Measurements from ENCODE around the gene NPFFR1. TPM values are rescaled to one million over a fixed set of nuclear protein-coding genes. Genes with fewer than 3 reads are reported as not detected.

The NPFFR1 gene
- total and polyA plus RNA-seq, 2 experiments from 2014 or later, result not detected

DNA sequence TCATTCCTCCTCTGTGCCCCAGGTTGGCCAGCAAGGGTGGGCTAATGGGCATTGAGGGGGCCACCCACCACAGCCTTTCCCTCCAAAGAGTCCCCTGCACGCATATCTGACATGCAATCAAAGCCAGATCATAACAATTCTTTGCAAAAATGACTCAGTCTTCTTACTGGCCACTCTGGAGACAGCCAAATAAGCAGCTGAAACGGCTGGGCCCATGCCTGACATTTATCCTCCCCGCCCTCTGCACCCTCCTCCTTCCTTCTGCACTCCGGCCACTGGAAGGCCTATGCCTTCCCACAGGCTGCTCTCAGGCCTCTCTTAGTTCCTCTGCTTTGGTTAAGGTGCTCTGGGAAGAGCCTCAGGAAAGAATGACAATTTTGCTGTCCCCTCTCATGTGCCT is 29.2 kb upstream of the NPFFR1 start:
- Histone ChIP-seq H3K4me1 (ENCODE audit: insufficient read depth) (no peaks in the 10 kb centered on the region), H3K9me2 (replicated peaks; ENCODE audit: insufficient read depth) (no peaks in the 10 kb centered on the region), H3K27ac (no peak overlapping the region), H3K4me2 (no peak overlapping the region), H3K27me3 (no peaks in the 10 kb centered on the region), H4K20me1 (ENCODE audit: insufficient read depth, poor library complexity, severe bottlenecking) (no peaks in the 10 kb centered on the region), H2AFZ (no peak overlapping the region), H3K79me2 (no peaks in the 10 kb centered on the region), H3K4me3 (no peak overlapping the region), H3K9me3 (ENCODE audit: low read depth) (no peaks in the 10 kb centered on the region), H3K36me3 (replicated peaks; ENCODE audit: insufficient read depth, low read depth) (no peaks in the 10 kb centered on the region)
- no peak for DNase-seq (ENCODE audit: low spot score)
- 67% methylated on average over 4 of the region's 4 CpGs for WGBS (ENCODE audit: low lambda C conversion rate, missing lambda C conversion rate)
- TF ChIP-seq EZH2phosphoT487 (IDR thresholded peaks at IDR 0.05; ENCODE audit: low read depth, severe bottlenecking, unreplicated experiment) (no peak), EZH2 (IDR thresholded peaks at IDR 0.05; ENCODE audit: borderline replicate concordance) (no peak)
- TF ChIP-seq, protein P1, sequence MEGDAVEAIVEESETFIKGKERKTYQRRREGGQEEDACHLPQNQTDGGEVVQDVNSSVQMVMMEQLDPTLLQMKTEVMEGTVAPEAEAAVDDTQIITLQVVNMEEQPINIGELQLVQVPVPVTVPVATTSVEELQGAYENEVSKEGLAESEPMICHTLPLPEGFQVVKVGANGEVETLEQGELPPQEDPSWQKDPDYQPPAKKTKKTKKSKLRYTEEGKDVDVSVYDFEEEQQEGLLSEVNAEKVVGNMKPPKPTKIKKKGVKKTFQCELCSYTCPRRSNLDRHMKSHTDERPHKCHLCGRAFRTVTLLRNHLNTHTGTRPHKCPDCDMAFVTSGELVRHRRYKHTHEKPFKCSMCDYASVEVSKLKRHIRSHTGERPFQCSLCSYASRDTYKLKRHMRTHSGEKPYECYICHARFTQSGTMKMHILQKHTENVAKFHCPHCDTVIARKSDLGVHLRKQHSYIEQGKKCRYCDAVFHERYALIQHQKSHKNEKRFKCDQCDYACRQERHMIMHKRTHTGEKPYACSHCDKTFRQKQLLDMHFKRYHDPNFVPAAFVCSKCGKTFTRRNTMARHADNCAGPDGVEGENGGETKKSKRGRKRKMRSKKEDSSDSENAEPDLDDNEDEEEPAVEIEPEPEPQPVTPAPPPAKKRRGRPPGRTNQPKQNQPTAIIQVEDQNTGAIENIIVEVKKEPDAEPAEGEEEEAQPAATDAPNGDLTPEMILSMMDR (IDR thresholded peaks at IDR 0.05; ENCODE audit: poor library complexity), result no peak

DNA sequence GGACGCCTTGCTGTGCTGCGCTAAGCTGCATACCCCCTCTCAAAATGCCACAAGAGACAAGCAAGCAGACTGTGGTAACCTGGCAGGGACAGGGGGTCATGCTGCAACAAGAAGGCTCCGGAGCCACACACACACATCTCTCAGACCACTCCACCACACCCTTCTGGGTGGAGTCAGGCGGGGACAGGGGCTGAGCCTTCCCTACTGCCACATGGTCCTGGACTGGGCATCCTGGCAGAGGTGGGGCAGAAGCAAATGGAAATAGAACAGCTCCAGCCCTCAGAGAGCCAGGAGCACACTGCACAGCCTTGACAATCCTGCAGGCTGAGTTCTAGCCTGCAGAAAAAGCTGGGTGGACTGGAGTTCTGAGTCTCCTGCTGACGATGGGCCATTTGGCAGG is 28.4 kb upstream of the NPFFR1 start:
- Histone ChIP-seq H3K4me3 (no peak overlapping the region), H3K4me2 (no peak overlapping the region), H3K27me3 (no peaks in the 10 kb centered on the region), H3K79me2 (no peaks in the 10 kb centered on the region), H4K20me1 (ENCODE audit: insufficient read depth, poor library complexity, severe bottlenecking) (no peaks in the 10 kb centered on the region), H3K9me2 (replicated peaks; ENCODE audit: insufficient read depth) (no peaks in the 10 kb centered on the region), H3K36me3 (replicated peaks; ENCODE audit: insufficient read depth, low read depth) (no peaks in the 10 kb centered on the region), H3K9me3 (ENCODE audit: low read depth) (no peaks in the 10 kb centered on the region), H2AFZ (no peak overlapping the region), H3K4me1 (ENCODE audit: insufficient read depth) (no peaks in the 10 kb centered on the region), H3K27ac (no peak overlapping the region)
- TF ChIP-seq EZH2 (IDR thresholded peaks at IDR 0.05; ENCODE audit: borderline replicate concordance), result no peak
- TF ChIP-seq, protein P1 (IDR thresholded peaks at IDR 0.05; ENCODE audit: poor library complexity), result no peak
- no peak for TF ChIP-seq EZH2phosphoT487 (IDR thresholded peaks at IDR 0.05; ENCODE audit: low read depth, severe bottlenecking, unreplicated experiment)
- WGBS (ENCODE audit: low lambda C conversion rate, missing lambda C conversion rate), result 74% methylated on average over 5 of the region's 5 CpGs
- DNase-seq (ENCODE audit: low spot score), result no peak

DNA sequence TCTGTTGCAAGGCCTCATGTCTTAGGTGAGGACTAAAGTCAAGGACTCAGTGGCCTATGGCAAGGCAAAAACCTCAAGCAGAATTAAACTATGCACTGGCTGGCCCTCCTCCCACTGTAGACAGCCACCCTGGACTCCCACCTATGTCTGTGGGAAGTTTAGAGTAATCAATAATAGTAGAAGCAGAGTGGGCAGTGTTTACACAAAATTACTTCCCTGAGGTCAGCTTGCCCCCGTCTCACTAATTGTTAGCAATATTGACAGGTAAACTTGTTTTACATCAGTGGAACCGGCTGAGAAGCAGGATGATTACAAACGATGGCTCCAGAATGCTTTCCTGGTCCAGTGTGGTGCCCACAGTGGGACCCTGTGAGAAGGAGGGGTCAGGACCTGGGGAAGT is 27.9 kb upstream of the NPFFR1 start:
- WGBS (ENCODE audit: low lambda C conversion rate, missing lambda C conversion rate), result 77% methylated on average over 3 of the region's 3 CpGs
- Histone ChIP-seq H3K4me3 (no peak overlapping the region), H4K20me1 (ENCODE audit: insufficient read depth, poor library complexity, severe bottlenecking) (no peaks in the 10 kb centered on the region)

More for the DNA sequence above, 27.9 kb upstream of the NPFFR1 start:
- H3K9me2 ChIP-seq (replicated peaks; ENCODE audit: insufficient read depth), result no peaks in the 10 kb centered on the region
- no peaks in the 10 kb centered on the region for H3K27me3 ChIP-seq
- no peak overlapping the region for H3K27ac ChIP-seq
- no peaks in the 10 kb centered on the region for H3K9me3 ChIP-seq (ENCODE audit: low read depth)
- no peak overlapping the region for H3K4me2 ChIP-seq
- no peak for TF ChIP-seq EZH2 (IDR thresholded peaks at IDR 0.05; ENCODE audit: borderline replicate concordance)
- TF ChIP-seq, protein P1 (IDR thresholded peaks at IDR 0.05; ENCODE audit: poor library complexity), result no peak
- TF ChIP-seq EZH2phosphoT487 (IDR thresholded peaks at IDR 0.05; ENCODE audit: low read depth, severe bottlenecking, unreplicated experiment), result no peak
- no peaks in the 10 kb centered on the region for H3K36me3 ChIP-seq (replicated peaks; ENCODE audit: insufficient read depth, low read depth)
- H3K79me2 ChIP-seq, result no peaks in the 10 kb centered on the region
- no peak overlapping the region for H2AFZ ChIP-seq
- H3K4me1 ChIP-seq (ENCODE audit: insufficient read depth), result no peaks in the 10 kb centered on the region
- no peak for DNase-seq (ENCODE audit: low spot score)
